GM23338 (cell line): Measurements from ENCODE around the gene KLHL17.

ENCODE experiments used
- CREB1 ChIP-seq: fragments of 250-450 bp; sonication (Bioruptor Pico); IDR thresholded peaks from 2 replicates; pipeline ENCODE4 v1.5.0; 2020; ENCODE audit warnings: low read depth, mild to moderate bottlenecking, moderate library complexity
- CTCF ChIP-seq, 2 experiments: fragments of 200-600 bp in 1 of 2; sonication (generic) in 1 of 2; conservative IDR thresholded peaks; 2 replicates each; pipeline versions ENCODE4 v1.5.1 to v1.6.1; 2016 to 2017; ENCODE audit warnings: antibody characterized with exemption in 2 of 2, low read depth in 2 of 2, mild to moderate bottlenecking in 2 of 2, moderate library complexity in 1 of 2
- ETS1 ChIP-seq: IDR thresholded peaks from 2 replicates; pipeline ENCODE4 v1.6.1; 2016; ENCODE audit warnings: antibody characterized with exemption
- EZH2 ChIP-seq: fragments of 200-600 bp; sonication (generic); IDR thresholded peaks from one replicate; pipeline ENCODE4 v1.8.0; 2017; ENCODE audit warnings: antibody characterized with exemption, mild to moderate bottlenecking, low read depth; ENCODE audit not compliant: unreplicated experiment
- EZH2phosphoT487 ChIP-seq: fragments of 200-600 bp; sonication (generic); IDR thresholded peaks from one replicate; pipeline ENCODE4 v1.8.1; 2018; ENCODE audit warnings: antibody characterized with exemption; ENCODE audit not compliant: unreplicated experiment
- JUNB ChIP-seq: IDR thresholded peaks from one replicate; pipeline ENCODE4 v1.6.1; 2016; ENCODE audit warnings: antibody characterized with exemption; ENCODE audit not compliant: unreplicated experiment
- NANOG ChIP-seq: IDR thresholded peaks from 2 replicates; pipeline ENCODE4 v1.6.1; 2016; ENCODE audit warnings: antibody characterized with exemption, borderline replicate concordance
- POLR2AphosphoS5 ChIP-seq: IDR thresholded peaks from 2 replicates; pipeline ENCODE4 v1.6.1; 2016; ENCODE audit warnings: antibody characterized with exemption, low read depth
- STAT1 ChIP-seq: IDR thresholded peaks from one replicate; pipeline ENCODE4 v1.6.1; 2016; ENCODE audit warnings: antibody characterized with exemption; ENCODE audit not compliant: unreplicated experiment
- ZNF114 ChIP-seq: fragments of 250-450 bp; sonication (Bioruptor Pico); IDR thresholded peaks from 2 replicates; pipeline ENCODE4 v1.5.0; 2020; ENCODE audit warnings: mild to moderate bottlenecking, moderate library complexity
- ZNF331 ChIP-seq: fragments of 250-450 bp; sonication (Bioruptor Pico); IDR thresholded peaks from 2 replicates; pipeline ENCODE4 v1.5.0; 2020; ENCODE audit warnings: low read depth, mild to moderate bottlenecking, moderate library complexity
- ZNF462 ChIP-seq: fragments of 250-450 bp; sonication (Bioruptor Pico); IDR thresholded peaks from 2 replicates; pipeline ENCODE4 v1.5.0; 2020; ENCODE audit warnings: mild to moderate bottlenecking, moderate library complexity
- TF ChIP-seq, protein P1 (sequence below): IDR thresholded peaks from one replicate; pipeline ENCODE4 v1.6.1; 2018; ENCODE audit warnings: antibody characterized with exemption; ENCODE audit not compliant: unreplicated experiment

- TF ChIP-seq CTCF (conservative IDR thresholded peaks at IDR 0.05; ENCODE audit: low read depth in 2 of 2) (no peak), EZH2 (no peak), EZH2phosphoT487 (no peak), CREB1 (no peak), POLR2AphosphoS5 (no peak), STAT1 (no peak), ZNF331 (no peak), JUNB (no peak), ZNF114 (CRISPR knock-in tag) (no peak), ETS1 (no peak), ZNF462 (CRISPR knock-in tag) (no peak), NANOG (no peak)
- TF ChIP-seq, protein P1, sequence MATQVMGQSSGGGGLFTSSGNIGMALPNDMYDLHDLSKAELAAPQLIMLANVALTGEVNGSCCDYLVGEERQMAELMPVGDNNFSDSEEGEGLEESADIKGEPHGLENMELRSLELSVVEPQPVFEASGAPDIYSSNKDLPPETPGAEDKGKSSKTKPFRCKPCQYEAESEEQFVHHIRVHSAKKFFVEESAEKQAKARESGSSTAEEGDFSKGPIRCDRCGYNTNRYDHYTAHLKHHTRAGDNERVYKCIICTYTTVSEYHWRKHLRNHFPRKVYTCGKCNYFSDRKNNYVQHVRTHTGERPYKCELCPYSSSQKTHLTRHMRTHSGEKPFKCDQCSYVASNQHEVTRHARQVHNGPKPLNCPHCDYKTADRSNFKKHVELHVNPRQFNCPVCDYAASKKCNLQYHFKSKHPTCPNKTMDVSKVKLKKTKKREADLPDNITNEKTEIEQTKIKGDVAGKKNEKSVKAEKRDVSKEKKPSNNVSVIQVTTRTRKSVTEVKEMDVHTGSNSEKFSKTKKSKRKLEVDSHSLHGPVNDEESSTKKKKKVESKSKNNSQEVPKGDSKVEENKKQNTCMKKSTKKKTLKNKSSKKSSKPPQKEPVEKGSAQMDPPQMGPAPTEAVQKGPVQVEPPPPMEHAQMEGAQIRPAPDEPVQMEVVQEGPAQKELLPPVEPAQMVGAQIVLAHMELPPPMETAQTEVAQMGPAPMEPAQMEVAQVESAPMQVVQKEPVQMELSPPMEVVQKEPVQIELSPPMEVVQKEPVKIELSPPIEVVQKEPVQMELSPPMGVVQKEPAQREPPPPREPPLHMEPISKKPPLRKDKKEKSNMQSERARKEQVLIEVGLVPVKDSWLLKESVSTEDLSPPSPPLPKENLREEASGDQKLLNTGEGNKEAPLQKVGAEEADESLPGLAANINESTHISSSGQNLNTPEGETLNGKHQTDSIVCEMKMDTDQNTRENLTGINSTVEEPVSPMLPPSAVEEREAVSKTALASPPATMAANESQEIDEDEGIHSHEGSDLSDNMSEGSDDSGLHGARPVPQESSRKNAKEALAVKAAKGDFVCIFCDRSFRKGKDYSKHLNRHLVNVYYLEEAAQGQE = no peak
These were observed 15.8 kb upstream of the KLHL17 start for GRCh38 chr1:944341-945325.
